Gastrocnemius medialis (tissue), 4 donors: ENCODE results near the gene IGF2. TPM values are rescaled to one million over a fixed set of nuclear protein-coding genes. Genes with fewer than 3 reads are reported as not detected.
"Not testable (repeated sequence)": the region's sequence is repeated elsewhere in the genome, so short reads cannot be mapped to it uniquely, and the experiment has no call there.

Experiments used
- ATAC-seq, 2 donors: fragments of 150-250 bp; one replicate each; pipeline ENCODE4 v1.9.1; 2016
- DNase-seq, 2 donors: peaks; one replicate each; pipeline ENCODE4 v3.0.0-alpha.2; 2019
- H3K27ac ChIP-seq, 4 donors: fragments of 200-600 bp; sonication (generic); 1 replicate in 1 of 4; 2 replicates in 3 of 4; pipeline ENCODE4 v1.5.1; 2016 to 2018; ENCODE audit warnings: mild to moderate bottlenecking in 2 of 4, moderate library complexity in 1 of 4
- H3K27me3 ChIP-seq, 3 donors: fragments of 200-600 bp; sonication (generic) in 2 of 3; 1 replicate in 1 of 3; 2 replicates in 2 of 3; pipeline versions ENCODE4 v1.5.1 to v1.6.0; 2016 to 2019; ENCODE audit warnings: mild to moderate bottlenecking in 1 of 3, moderate library complexity in 1 of 3
- H3K36me3 ChIP-seq, 2 donors: fragments of 200-600 bp; sonication (generic) in 1 of 2; one replicate each; pipeline ENCODE4 v1.5.1; 2017 to 2018
- H3K4me1 ChIP-seq, 2 donors: fragments of 200-600 bp; sonication (generic) in 1 of 2; one replicate each; pipeline ENCODE4 v1.5.1; 2016 to 2017; ENCODE audit warnings: mild to moderate bottlenecking in 2 of 2
- H3K4me3 ChIP-seq, 4 donors: fragments of 200-600 bp; sonication (generic) in 3 of 4; 1 replicate in 1 of 4; 2 replicates in 3 of 4; pipeline ENCODE4 v1.5.1; 2016 to 2019; ENCODE audit warnings: mild to moderate bottlenecking in 2 of 4
- H3K9me3 ChIP-seq, 3 donors: fragments of 200-600 bp; sonication (generic) in 2 of 3; 1 replicate in 1 of 3; 2 replicates in 2 of 3; pipeline ENCODE4 v1.5.1; 2016 to 2019
- POLR2A ChIP-seq, 2 donors: fragments of 450-650 bp; IDR thresholded peaks; one replicate each; pipeline ENCODE4 v1.6.1; 2017; ENCODE audit warnings: antibody characterized with exemption in 2 of 2, mild to moderate bottlenecking in 2 of 2, moderate library complexity in 2 of 2
- in situ Hi-C, 4 donors: fragments of 200-750 bp; cut with MboI; loops; one replicate each; pipeline versions ENCODE4 v1.15.0 to v1.8.0; 2017; ENCODE audit warnings: low sequenced_read_pairs in 4 of 4
- intact Hi-C: fragments of 100-400 bp; cut with DNase I; formaldehyde crosslinking; loops from one replicate; pipeline ENCODE4 v1.15.1; 2023; ENCODE audit warnings: low total_unique reads
- total RNA-seq, 4 donors: library from RNA; depleted of rRNA; stranded (reverse); fragments of >200 nt; gene quantifications; one replicate each; pipeline versions ENCODE4 v1.1.0 to v1.2.3, GENCODE V29; 2016
- TF ChIP-seq, protein P1 (sequence below), 5 experiments: fragments of 450-650 bp in 3 of 5; fragments of 200-600 bp in 2 of 5; sonication (generic) in 2 of 5; IDR thresholded peaks in 4 of 5; conservative IDR thresholded peaks in 1 of 5; 1 replicate in 4 of 5; 2 replicates in 1 of 5; pipeline ENCODE4 v1.5.1; 2016 to 2019; ENCODE audit warnings: antibody characterized with exemption in 5 of 5, mild to moderate bottlenecking in 3 of 5, moderate library complexity in 3 of 5

The IGF2 gene
- total RNA-seq, 4 donors from 2014 or later: 21.6 to 42.4 (median 29.2) TPM

DNA sequence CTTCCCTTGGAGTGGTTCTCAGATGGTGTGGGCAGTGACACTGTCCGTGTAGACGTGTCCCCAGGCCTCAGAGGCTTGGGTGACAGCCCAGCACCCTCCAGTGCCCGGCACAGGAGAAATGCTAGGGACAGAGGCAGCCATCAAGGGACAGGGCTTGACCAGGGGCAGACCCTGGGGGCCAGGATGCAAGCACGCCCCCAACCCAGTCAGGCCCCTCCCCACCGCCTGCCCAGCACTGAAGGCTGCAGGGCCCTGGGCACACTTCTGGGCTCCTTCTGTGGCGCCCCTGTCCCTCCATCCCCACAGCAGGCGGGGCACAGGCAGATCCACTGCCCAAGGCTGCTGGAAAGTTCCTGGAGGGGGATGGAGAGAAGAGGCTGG, 11.1 kb downstream of the IGF2 start:
- Histone ChIP-seq H3K36me3 (no peaks in the 10 kb centered on the region), H3K27ac (no peak overlapping the region), H3K4me1 (no peaks in the 10 kb centered on the region), H3K27me3 (peaks cover 3 to 13% (median 11%) of the 10 kb centered on the region in 3 donors), H3K4me3 (no peak overlapping the region), H3K9me3 (no peaks in the 10 kb centered on the region)
- ATAC-seq (no peak), DNase-seq (no peak)
- intact Hi-C loops: no loop called here
- no peak for TF ChIP-seq POLR2A (IDR thresholded peaks at IDR 0.05)
- TF ChIP-seq, protein P1, sequence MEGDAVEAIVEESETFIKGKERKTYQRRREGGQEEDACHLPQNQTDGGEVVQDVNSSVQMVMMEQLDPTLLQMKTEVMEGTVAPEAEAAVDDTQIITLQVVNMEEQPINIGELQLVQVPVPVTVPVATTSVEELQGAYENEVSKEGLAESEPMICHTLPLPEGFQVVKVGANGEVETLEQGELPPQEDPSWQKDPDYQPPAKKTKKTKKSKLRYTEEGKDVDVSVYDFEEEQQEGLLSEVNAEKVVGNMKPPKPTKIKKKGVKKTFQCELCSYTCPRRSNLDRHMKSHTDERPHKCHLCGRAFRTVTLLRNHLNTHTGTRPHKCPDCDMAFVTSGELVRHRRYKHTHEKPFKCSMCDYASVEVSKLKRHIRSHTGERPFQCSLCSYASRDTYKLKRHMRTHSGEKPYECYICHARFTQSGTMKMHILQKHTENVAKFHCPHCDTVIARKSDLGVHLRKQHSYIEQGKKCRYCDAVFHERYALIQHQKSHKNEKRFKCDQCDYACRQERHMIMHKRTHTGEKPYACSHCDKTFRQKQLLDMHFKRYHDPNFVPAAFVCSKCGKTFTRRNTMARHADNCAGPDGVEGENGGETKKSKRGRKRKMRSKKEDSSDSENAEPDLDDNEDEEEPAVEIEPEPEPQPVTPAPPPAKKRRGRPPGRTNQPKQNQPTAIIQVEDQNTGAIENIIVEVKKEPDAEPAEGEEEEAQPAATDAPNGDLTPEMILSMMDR (IDR thresholded peaks at IDR 0.05 in 4 of 5, conservative IDR thresholded peaks at IDR 0.05 in 1 of 5): no peak
- in situ Hi-C loops: loop anchor here in 1 of 4 donors (25.0 kb wide), 1 partner anchor 91 kb away; no protein-coding TSS in a partner anchor

DNA sequence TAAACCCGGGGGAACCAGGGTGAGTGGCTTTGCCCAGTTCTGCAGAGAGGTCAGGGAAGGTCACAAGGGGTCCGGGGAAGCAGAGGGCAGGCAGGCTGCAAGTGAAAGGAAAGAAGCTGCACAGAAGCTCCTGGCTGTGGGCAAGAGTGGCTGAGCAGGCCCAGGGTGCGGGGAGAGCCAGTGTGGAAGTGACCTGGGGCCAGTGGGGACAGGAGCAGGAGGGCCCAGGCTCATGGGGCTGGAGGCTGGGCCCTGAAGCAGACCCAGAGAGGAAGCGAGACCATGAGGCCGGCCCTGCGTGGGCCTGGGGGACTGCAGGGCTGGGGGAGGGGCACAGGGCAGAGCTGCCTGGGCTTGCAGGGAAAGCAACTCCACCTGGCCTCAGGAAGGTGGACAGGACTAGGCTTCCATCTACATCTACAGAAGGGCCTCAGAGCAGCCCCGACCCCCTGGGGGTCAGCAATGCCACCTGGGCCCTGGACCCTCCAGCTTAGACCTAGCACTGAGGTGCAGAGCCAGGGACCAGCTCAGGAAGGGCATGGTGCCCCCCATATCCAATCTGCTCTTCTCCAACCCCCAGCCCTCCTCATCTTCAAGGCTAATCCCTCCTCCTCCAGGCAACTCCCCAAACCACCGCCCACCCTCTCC, 11.6 kb downstream of the IGF2 start:
- no peaks in the 10 kb centered on the region for H3K36me3 ChIP-seq
- ATAC-seq: no peak
- TF ChIP-seq, protein P1 (IDR thresholded peaks at IDR 0.05 in 4 of 5, conservative IDR thresholded peaks at IDR 0.05 in 1 of 5): no peak
- TF ChIP-seq POLR2A (IDR thresholded peaks at IDR 0.05): no peak
- intact Hi-C loops (no loop called here), in situ Hi-C loops (loop anchor here in 1 of 4 donors (25.0 kb wide), 1 partner anchor 90 kb away; no protein-coding TSS in a partner anchor)
- no peak overlapping the region for H3K27ac ChIP-seq
- peaks cover 0 to 11% (median 9%) of the 10 kb centered on the region in 3 donors for H3K27me3 ChIP-seq
- no peaks in the 10 kb centered on the region for H3K4me1 ChIP-seq
- no peaks in the 10 kb centered on the region for H3K9me3 ChIP-seq
- DNase-seq: no peak
- H3K4me3 ChIP-seq: no peak overlapping the region

DNA sequence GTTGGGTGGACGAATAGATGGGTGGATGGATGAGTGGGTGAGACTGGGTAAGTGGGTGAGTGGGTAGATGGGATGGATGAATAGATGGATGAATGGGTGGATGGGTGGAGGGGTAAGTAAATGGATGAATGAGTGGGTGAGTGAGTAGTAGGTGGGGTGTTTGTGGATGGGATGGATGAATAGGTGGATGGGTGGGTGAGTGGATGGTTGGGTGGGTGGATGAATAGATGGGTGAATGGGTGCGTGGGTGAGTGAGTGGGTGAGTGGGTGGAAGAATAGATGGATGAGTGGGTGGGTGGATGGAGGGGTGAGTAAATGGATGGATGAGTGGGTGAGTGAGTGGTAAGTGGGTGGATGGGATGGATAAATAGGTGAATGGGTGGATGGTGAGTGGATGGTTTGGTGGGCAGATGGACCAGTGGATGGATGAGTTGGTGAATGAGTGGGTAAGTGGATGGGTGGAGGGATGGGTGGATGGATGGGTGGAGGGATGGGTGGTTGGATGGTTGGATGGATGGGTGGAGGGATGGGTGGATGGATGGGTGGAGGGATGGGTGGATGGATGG, 12.6 kb downstream of the IGF2 start:
- intact Hi-C loops (no loop called here), in situ Hi-C loops (loop anchor here in 1 of 4 donors (25.0 kb wide), 1 partner anchor 89 kb away; no protein-coding TSS in a partner anchor)
- TF ChIP-seq POLR2A (IDR thresholded peaks at IDR 0.05): no peak
- TF ChIP-seq, protein P1 (IDR thresholded peaks at IDR 0.05 in 4 of 5, conservative IDR thresholded peaks at IDR 0.05 in 1 of 5): no peak
- H3K36me3 ChIP-seq: no peaks in the 10 kb centered on the region
- H3K4me3 ChIP-seq: no peak overlapping the region
- no peaks in the 10 kb centered on the region for H3K4me1 ChIP-seq
- ATAC-seq: no peak
- H3K9me3 ChIP-seq: no peaks in the 10 kb centered on the region
- peaks cover 3 to 11% (median 7%) of the 10 kb centered on the region in 3 donors for H3K27me3 ChIP-seq
- no peak for DNase-seq
- H3K27ac ChIP-seq: no peak overlapping the region

DNA sequence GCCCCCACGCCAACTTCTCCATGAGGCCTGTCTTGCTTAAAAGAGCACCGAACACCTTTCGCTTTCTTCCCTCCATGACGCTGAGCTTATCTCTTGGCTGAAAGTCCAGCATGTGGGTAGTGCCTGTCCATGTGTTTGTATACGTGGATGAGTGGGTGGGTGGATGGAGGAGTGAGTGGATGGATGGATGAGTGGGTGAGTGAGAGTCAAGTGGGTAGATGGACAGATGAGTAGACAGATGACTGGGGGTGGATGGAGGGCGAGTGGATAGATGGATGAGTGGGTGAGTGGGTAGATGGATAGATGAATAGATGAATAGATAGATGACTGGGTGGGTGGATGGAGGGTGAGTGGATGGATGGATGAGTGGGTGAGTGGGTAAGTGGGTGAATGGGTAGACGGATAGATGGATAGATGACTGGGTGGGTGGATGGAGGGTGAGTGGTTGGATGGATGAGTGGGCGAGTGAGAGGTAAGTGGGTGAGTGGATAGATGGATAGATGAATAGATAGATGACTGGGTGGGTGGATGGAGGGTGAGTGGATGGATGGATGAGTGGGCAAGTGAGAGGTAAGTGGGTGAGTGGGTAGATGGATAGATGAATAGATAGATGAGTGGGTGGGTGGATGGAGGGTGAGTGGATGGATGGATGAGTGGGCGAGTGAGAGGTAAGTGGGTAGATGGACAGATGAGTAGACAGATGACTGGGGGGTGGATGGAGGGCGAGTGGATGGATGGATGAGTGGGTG, 14.3 kb downstream of the IGF2 start:
- H3K4me1 ChIP-seq, intact Hi-C loops, DNase-seq, H3K36me3 ChIP-seq, ATAC-seq, H3K27ac ChIP-seq, H3K9me3 ChIP-seq, H3K4me3 ChIP-seq: not testable (repeated sequence)
- H3K27me3 ChIP-seq: peaks cover 3 to 12% (median 4%) of the 10 kb centered on the region in 3 donors
- in situ Hi-C loops: loop anchor here in 1 of 4 donors (25.0 kb wide), 1 partner anchor 88 kb away; no protein-coding TSS in a partner anchor

DNA sequence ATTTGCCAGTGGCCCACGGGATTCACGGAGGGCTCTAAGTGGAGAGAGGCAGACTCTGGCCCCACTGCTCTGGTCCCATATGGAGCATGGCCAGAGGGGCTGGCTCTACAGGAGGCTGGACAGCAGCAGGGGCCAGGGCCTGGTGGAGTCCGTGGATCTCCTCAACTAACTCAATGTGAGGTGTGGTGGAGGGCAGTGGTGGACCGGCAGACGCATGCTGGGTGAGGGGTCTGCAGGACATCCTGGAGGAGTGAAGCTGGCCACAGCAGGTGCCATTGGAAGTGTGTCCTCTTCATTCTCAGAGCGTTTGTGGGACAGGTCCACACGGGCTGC, 15.6 kb downstream of the IGF2 start:
- in situ Hi-C loops (no loop called here), intact Hi-C loops (no loop called here)
- DNase-seq: no peak
- Histone ChIP-seq H3K9me3 (no peaks in the 10 kb centered on the region), H3K27ac (no peak overlapping the region), H3K4me1 (no peaks in the 10 kb centered on the region), H3K27me3 (peaks cover 0 to 12% (median 4%) of the 10 kb centered on the region in 3 donors), H3K36me3 (no peaks in the 10 kb centered on the region), H3K4me3 (no peak overlapping the region)
- ATAC-seq: no peak
- TF ChIP-seq, protein P1 (IDR thresholded peaks at IDR 0.05 in 4 of 5, conservative IDR thresholded peaks at IDR 0.05 in 1 of 5): no peak
- TF ChIP-seq POLR2A (IDR thresholded peaks at IDR 0.05): no peak
